GM21367 (cell line): ENCODE measurements around the gene ACAN.

Experiments
- ATAC-seq: cut with Tn5 transposase; IDR thresholded peaks from one replicate; pipeline ENCODE4 v1.9.1; 2021; ENCODE audit not compliant: unreplicated experiment

ACAN gene

DNA sequence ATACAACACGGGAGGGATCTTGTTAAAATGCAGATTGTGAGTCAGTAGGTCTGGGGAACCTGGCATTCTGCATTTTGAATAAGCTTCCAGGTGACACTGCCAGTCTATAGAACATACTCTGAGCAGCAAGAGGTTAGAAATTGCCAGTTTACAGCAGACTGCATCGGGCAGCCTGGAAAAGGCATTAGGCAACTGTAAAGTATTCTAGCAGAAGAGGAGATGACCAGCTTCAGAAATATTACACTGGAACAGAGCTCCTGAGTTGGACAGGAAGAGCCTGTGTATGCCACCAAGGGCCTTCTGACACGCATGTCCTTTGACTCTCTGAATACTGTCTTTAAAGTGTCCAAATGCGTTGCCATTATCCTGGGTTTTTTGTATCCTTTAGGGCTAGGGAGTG is 2.5 kb upstream of the ACAN start:
- ATAC-seq, result no peak

DNA sequence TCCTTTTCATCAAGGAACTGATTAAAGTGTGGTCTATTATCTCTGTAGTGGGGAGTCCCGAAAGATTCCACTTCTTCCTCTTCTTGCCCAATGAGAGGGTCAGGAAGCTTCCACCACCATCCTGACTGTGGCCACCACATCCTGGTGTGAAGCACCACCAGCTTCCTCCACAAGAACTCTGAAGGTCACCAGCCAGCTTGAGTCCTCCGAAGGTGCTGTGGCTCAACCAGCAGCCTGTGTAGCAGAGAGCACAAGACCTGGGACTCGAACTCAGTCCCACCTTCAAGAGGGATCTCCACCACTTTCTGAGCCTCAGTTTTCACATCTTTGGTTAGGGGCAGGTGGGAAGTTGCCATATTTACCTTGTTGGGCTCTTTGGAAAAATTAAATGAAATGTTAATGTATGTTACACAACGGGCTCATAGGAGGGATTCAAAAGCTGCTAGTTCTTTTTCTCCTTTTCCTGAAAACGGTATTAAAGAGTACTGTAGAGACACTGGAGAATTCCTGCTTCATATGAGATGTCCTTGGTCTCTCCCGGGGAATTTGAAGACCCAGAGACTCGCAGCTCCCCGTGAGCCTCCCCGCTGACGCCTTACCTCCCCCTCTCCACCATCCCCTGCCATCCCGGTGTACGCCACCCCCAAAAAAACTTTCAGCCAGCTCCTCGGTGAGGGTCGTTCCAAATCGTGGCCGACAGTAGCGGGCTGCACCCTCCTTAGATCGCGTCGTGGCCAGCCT is 816 bp upstream of the ACAN start:
- no peak for ATAC-seq

DNA sequence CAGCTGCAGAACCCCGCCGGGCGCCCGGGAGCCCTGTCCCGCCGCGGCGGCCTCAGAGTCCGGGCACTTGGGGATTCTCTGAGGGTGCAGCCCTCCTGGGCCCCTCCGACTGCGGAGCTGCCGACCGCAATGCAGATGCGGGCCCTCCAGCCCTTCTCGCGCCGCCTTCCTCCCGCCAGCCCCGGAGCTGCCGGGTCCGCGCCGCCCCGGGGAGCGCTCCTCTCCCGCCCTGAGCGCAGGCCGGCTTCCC is 320 bp upstream of the ACAN start:
- no peak for ATAC-seq

DNA sequence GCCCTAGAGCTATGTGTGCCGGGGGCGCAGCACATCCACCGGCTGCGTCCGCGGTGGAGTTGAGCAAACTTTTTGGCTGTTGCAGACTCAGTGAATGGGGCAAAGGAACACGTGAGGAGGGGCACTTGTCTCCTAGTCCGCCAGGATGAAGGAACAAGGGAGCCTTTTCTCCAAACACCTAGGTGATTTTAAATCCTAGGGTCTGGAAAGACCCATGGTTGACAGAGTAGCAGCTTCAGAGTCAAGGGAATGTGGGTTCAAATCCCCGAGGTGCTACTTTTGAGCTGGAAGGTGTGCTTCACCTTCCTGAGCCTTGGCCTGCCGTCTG is 648 bp downstream of the ACAN start:
- ATAC-seq, result no peak

DNA sequence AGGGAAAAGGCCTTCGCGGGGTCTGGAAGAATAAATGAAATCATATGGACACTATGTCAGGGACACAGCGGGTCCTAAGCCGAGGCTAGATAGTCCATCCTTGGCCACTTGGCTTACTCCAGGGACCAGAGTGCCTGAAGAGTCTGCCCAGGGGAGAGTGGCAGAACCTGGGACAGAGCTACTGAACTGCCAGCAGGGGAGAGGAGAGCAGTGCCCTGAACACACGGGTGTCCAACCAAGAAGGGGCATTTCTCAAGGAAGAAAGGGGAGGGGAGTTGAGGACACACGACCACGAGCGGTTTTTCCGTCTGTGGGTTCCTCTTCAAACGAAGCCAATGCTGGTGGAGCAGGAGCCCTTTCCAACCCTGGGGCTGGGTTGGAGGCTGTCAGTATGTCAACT is 1.0 kb downstream of the ACAN start:
- no peak for ATAC-seq

DNA sequence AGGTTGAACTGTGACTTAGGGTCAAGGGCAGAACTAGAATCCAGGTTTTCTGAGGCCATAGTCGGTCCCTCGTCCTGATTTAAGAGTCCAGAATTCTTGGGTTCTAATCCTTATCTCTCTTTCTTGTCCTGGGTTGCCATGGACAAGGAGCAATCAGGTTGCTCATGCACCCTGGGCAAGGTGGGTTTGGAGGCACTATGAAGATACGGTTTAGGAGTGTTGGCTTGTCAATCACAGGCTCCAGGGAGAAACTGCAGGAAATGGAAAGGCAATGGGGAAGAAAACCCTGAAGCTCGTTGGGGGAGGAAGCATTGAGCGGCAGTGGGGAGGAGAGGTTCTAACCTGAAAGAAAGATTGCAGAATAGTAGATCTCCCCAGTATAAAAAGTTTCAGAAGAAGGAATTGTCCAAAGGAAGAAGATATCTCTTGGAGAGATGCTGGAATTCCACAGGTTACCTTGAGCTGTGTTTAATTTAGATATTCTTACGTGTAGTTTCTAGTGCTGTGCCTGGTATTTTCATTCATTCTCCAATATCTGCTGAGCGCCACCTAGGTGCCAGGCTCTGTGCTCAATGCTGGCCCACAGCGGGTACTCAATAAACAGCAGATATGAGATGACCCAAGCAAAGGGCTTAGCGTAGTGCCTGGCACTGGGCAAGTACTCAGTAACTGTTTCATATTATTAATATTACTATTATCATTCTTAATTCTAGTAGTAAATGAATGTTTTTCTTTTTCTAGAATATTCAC is 2.0 kb downstream of the ACAN start:
- no peak for ATAC-seq

DNA sequence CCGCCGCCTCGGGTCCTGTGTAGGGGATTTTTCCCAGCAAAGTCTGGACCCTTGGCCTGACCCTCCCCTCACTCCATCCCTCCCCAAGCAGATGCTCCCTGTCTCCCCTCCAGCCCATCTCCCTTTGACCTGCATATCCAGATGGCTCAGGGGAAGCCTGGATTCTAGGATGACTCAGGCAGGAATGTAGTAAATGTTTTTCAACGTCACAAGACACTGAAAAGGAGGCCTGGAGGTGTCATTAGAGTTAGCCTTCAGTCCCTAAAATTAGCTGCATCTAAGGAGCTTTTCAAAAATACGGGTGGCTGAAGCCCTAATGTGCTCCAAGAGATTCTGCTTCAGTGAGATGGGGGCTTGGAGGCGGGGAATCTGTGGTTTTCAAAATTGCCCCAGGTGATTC is 7.2 kb downstream of the ACAN start:
- no peak for ATAC-seq

DNA sequence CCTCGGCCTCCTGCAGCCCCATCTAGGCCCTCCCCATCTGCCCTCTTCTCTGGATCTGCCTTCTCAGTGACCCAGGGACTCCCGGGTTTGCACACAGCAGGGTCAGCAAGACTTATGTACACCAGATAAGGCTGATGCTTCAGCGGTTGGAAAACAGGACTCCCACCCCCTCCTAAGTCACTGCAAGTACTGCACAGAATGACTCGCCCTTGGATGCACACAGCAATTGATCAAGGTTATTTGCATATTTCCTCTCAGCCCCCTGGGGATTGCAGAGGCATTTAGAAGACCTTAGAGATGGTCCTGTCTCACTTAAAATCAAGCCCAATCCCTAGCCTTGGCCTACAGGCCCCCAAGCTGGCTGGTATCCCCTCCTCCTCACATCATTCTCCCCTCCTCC is 8.9 kb downstream of the ACAN start:
- no peak for ATAC-seq

DNA sequence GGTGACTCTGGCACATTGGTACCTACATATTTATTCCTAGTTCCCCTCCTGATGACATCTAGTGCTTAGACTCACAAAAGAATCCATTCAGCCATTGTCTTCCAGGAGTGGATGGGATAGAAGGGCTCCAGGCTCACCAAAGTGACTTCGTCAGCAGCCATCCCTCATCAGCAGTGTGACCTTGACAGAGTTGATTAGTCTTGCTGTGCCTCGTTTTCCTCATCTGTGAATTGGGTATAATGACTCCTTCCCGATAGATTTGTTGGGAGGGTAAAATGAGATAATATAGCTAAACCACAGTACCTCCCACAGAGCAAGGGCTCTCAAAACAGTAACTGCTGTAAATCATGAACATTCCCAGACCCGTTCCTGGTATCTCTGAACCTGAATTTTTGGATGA is 10.7 kb downstream of the ACAN start:
- no peak for ATAC-seq

DNA sequence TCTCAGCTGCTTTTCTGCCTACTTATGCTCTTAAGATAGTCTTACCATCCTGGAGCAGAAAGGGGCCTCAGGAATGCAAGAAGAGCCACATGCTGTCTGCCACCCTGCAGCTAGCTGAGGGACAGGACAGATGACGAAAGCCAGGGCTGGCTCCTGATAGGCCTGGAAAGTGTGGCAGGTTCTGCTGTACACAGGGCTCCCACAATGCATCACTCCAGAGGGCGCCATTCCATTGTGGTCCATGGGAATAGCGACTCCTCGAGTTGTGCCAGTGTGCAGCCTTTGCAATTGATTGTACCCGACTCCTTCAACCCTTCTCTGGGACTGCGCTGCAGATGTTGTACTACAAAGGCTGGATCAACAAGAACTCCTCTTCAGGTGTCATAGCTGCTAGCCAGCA is 11.2 kb downstream of the ACAN start:
- no peak for ATAC-seq

DNA sequence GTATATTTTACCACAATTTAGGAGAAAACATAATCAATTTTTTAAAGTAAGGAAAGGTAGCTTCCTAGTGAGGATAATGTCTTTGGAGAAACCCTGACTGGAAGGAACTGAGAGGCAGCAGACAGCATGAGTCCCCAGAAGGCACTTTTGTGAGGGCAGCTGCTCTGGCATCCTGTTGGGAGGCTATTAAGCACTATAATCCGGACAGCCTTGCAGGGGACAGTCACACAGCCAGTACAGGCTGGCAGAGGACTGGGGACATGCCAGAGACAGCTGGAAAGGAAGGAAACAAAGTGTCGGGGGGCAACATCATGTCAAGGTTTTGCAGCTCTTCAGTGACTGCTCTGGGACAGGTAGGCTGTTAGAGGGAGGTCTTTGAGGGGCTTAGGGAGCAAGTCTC is 15.7 kb downstream of the ACAN start:
- no peak for ATAC-seq

DNA sequence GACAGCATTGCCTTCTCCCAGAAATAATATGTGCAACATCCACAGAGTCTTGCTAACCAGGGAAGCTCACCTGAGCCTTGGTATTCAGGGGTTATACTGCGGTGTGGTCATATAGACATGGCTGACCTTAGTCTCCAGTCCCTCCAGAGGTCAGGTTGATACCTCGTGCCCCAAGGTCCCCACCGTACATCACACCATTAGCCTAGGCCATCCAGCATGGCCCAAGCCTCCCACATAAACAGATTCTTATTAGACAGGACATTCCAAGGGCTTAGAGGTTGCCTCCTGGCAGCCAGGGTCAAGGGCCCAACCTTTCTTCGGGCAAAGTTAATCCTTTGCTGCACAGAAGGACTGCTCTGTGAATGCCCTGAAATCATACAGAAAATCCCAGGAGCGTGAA is 18.8 kb downstream of the ACAN start:
- ATAC-seq, result no peak

DNA sequence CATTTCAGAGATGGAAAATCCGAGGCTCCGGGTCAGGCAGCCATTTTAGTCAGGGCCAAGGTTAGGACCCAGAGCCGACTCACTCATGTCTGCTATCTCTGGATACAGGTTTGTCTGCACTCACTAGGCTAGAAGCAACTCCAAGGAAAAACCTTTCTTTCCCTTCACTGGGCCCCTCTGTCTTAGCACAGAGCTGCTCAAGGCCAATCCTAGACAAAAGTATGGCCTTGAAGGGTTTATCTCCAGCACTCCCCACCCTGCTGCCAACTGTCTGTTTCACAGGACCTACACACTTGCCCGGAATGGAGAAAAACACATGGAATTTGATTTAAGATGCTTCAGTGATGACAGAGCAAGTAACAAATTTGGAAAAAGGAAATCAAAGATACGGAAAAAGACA is 25.6 kb downstream of the ACAN start:
- ATAC-seq, result no peak

DNA sequence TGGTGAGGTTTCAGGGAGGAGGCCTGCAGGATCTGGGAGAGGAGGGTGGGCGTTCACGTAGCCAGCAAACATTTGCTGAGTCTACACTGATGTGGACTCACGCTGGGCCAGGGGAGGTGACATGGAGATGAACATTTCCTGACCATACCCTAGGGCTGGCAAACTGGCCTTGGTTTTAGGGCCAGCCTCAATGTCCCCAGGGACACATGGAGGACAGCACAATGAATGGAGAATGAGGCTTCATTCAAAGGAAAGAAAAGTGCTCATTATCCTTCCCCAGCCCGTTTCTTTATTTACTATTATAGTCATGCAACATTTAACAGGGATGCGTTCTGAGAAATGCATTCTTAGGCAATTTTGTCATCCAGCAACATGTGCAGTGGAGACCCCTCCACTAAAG is 26.8 kb downstream of the ACAN start:
- no peak for ATAC-seq

DNA sequence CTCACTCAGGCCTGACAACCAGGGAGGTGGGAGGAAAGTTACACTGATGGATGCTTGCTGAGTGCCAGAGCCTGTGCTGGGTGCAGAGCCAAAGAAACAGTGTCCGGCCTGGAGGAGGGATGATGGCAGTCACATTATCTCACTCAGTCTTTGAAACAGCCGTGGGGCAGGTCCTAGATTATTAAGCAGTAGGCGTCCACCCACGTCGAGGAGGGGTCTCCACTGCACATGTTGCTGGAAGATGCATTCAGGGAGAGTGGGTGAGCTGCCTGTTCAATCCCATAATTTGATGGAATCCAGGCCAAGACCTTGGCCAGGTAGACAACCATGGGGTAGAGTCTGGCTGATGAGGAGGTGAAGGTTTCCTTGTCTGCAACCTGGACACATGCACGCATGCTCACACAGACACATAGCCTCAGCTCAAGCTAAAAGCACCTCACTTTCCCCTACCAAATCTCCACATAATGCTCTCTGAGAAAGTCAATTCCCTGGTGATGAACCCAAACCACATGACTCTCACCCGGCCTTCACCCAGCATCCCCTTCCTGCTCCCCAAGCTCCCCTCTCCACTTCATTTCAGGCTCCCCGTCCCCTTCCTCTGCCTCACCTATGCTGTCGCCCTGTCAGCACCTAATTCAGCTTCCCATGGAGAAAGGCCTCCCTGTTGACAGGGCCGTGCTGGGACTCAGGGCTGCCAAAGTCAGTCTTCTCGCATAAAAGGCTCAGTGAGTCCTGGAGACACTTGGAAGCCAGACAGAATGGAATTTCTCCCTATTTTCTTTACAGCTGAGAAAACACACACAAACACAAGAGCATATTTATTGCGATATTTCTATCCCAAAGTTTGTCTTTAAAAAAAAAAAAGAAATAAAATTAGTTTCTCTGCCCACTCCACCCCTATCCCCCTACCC is 29.8 kb downstream of the ACAN start:
- no peak for ATAC-seq

DNA sequence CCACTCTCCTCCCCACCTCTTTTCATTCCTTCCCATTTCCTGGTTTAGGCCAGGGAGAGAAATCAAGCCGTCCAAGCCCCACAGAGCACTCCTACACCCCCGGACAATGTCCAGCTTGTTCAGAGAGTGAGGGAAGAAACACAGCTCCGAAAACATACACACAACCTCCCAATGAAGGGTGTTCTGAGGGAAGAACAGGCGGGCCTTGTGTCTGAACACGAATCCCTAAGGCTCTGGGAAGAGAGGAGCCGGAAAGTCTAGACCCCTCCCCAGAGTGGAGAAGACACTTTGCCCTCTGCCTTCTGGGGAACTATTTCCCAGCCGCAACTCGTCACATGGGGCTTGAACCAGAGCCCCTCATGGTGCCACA is 30.5 kb downstream of the ACAN start:
- ATAC-seq, result no peak

DNA sequence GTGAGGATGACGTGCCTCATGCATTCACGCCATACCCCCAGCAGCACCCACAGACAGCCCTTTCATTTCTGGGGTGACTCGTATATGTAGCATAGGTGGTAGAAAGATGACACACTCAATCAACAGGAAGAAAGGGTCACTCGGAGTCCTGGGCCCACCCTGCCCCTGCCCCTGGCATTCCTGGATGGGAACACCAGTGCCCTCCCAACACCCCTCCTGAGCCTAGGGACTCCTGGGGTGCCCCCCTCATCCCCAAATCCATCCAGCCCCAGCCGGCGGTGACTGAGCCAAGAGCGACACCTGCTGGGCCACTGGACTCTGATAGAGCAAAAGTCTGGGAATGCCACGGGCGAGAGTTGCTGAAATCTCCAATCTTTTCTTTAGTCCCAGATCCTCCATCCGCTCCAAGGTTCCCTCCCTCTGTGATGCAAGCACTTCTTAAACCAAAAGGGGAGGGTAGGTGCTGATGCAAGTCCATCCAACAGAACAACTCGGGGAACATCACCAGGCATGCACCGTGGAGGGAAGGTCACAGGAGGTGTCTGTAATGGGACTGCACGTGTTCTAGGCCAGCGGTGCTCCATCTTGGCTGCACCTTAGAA is 31.1 kb downstream of the ACAN start:
- no peak for ATAC-seq

DNA sequence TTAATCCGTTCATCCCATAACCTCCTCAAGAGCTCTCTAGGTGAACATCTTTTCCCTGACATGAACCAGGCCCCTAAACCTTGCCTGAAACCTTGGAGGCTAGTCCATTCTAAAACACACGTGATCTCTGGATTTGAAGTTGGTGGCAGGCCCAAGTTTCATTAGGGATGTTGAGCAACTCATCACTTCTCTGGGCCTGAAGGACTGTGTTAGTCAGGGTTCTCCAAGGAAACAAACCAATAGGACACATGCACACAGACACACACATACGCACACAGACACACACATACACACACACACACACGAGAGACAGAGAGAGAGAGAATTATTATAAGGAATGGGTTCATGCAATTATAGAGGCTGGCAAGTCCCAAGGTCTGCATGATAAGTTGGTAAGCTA is 31.9 kb downstream of the ACAN start:
- ATAC-seq, result no peak

DNA sequence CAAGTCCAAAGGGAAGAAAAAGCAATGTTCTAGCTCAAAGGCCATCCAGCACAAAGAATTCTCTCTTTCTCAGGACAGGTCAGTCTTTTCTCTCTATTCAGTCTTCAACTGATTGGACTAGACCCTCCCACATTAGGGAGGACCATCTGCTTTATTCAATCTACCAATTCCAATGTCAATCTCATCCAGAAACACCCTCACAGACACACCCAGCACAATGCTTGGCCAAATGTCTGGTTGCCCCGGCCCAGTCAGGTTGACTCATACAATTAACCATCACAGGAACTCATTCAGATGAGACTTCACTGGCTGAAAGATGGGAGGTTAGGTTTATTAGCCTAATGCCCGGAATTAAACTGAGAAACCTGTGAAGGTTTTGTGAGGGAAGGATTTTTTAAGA is 32.4 kb downstream of the ACAN start:
- no peak for ATAC-seq

DNA sequence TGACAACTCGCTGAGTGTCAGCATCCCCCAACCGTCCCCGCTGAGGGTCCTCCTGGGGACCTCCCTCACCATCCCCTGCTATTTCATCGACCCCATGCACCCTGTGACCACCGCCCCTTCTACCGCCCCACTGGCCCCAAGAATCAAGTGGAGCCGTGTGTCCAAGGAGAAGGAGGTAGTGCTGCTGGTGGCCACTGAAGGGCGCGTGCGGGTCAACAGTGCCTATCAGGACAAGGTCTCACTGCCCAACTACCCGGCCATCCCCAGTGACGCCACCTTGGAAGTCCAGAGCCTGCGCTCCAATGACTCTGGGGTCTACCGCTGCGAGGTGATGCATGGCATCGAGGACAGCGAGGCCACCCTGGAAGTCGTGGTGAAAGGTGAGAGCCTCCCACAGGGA is 35.4 kb downstream of the ACAN start:
- no peak for ATAC-seq

DNA sequence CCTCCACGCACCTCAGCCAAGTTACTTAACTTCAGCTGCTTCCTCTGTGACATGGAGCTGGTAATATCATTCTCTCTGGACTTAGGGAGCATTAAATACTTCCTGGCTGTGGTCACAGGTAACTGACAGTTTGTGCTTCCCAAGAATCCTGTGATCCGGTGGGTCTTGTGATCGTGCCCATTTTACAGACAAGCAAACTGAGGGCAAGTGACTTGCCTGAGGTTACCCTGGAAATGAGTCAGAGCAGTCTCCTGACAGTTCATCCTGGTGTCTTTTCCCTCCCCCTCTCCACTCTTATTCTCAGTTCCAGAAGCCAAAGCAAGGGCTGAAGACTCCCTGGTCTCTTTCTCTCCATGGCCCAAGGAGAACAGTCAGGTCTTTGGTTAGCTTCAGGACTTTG is 35.9 kb downstream of the ACAN start:
- ATAC-seq, result no peak

DNA sequence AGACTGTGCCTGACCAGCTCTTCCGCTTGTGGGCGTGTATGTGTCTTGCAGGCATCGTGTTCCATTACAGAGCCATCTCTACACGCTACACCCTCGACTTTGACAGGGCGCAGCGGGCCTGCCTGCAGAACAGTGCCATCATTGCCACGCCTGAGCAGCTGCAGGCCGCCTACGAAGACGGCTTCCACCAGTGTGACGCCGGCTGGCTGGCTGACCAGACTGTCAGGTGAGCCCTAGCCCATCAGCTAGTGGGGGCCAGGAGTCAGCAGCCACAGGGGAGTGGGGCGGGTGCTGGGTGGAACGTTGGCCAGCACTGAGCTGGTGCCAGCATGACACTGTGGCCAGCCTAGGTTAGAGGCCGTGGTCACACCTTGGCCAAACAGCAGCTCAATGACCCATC is 36.7 kb downstream of the ACAN start:
- ATAC-seq, result no peak
